RPMI7951 (cell line): ENCODE data around the gene ZXDC. TPM values are rescaled to one million over a fixed set of nuclear protein-coding genes. Genes with fewer than 3 reads are reported as not detected.

Experiments
- DNase-seq: peaks from one replicate; pipeline ENCODE4 v3.0.0-alpha.2; 2012; ENCODE audit warnings: low read depth
- total RNA-seq: library from RNA; depleted of rRNA; stranded (reverse); fragments of >200 nt; shearing (Covaris generic); gene quantifications from 2 replicates; pipeline ENCODE4 v1.2.3, GENCODE V29; 2014

The ZXDC gene
- total RNA-seq, 1 experiment from 2014 or later: 12.4 TPM

DNA sequence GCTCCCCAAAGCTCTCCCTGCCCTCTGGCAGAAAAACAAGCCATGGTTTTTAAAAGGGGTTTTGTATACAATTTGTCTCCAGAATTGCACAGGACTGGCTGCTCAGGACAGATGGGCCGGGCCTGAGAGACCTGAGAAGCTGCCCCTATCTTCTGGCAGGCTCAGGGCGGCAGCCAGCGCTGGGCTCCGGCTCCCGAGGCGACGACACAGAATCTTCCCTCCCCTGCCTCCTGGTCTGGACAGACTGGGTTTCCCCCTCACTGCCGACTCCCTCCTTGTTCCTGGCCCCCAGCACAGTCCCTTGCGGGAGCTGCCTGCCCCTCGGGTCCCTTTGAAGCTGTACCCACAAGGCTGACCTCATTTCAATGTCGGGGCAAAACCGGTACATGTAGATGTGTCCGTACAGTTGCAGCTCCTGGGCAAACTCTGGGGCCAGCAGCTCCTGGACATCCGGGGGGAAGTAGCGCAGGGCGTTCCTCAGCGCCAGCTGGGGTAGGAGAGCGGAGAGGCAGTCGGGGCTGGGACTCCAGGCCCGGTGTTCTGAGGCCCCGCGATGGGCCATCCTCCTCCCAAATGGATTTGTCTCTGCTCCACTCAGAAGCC is 34.7 kb upstream of the ZXDC start:
- DNase-seq: no peak

DNA sequence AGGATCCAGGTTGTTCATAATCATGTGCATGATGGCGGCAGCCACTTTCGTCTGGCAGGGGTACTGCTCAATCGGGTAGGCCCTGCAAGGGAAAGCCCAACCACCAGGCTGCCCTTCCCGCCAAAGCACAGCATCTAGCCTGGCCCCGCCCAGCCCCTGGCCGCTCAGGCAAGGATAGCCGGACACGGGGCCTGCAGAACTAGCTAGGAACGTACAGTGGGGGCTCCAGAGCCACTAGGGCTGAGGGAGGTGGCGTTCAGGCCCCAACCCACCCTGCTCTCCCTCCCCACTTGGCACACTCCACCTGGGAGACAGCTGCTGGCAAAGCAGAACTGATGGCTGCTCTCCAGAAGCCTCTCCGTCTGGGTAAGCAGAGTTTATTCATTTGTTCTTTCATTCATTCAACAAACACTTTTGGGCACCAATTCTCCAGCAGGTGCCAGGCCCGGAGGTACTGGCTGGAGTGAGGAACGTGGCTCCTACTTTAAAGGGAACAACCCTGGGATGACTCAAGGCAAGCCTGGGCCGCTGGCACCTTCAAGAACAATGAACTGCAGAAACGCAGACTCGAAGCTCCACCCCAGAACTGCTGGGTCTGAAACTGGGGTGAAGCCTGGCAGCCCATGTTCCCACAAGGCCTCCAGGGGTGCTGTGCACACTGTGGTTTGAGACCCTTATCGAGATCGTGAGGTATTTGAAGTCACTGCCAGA is 34.1 kb upstream of the ZXDC start:
- peak; percentile 15 for DNase-seq

DNA sequence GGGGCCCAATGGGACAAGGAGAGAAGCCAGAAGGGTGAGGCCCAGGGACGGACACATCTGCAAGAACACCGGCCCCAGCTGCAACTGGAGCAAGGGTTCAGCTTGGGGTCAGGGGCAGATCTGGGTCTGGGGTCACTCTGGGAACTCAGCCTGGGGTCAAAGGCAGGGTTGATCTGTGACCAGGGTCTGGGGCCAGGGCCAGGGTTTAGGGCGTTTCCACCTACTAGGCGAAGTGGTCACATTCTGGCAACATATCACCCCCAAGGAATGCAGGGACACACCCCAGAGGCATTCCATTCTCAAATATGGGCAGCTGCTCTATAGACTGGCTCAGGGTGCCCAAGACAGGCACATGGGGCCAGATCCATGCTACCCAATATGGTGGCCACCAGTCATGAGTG is 32.9 kb upstream of the ZXDC start:
- peak; percentile 51 for DNase-seq

DNA sequence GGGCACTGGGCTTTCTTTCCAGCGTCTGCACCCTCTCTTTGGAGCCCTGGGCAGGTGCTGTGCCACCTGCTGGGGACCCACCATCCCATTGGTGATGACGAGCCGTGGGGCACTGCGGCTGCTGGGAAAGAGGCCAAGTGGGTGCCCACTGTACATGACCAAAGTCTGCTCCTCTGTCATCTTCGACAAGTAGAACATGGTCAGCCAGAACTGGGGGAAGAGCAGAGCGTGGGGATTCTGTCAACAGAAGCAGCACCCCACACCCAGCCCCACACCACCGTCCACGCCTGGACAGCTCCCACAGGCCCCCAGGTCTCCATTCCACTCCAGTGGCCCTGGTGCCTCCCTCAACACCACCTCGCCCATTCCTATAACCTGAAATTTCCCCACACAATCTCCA is 32.2 kb upstream of the ZXDC start:
- no peak for DNase-seq

DNA sequence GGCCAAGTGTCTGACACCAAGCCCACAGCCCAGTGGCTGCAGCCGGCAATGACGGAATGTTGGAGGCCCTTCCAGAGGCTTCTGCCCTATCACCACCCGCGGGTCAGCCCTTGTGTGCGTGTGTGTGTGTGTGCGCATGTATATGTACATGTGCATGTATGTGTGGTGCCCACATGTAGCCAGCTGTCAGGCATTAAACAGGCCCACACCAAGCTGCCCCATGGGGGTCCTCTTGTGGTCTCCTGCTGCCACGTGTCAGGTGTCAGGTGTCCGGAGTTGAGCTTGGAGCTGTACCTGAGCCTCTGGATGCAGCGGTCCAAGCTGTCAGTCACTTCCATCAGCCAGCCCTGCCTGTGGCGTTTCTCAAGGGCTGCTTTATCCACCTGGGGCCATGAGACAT is 28.0 kb upstream of the ZXDC start:
- no peak for DNase-seq

DNA sequence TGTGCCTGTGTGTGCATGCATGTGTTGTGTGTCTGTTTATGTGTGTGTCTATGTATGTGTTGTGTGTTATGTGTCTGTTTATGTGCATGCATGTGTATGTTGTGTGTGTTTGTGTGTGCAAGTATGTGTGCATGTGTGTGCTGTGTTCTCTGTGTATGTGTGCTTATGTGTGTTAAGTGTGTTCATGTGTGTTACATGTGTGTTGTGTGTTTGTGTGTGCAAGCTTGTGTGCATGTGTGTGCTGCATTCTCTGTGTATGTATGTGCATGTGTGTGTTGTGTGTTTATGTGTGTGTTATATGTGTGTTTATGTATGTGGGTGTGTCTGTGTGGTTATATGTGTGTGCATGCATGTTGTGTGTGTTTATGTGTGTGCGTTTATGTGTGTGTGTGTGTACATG is 27.0 kb upstream of the ZXDC start:
- DNase-seq: no peak

DNA sequence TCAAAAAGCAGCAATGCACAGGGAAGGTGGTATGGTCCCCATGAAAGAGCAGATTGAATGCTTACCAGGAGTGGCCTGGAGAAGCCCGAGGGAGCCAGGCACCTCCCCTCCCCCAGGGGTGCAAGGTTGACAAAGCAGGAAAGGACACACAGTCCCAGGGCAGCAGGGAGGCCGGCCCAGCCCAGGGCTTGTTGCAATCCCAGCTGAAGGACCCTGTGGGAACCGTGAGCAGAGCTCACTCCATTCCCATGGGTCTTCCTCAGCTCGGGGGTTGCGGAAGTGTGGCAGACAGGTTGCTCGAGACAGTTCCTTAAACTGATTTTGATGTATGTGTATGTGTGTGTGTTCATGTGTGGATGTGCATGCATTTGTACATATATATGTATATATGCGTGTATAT is 26.0 kb upstream of the ZXDC start:
- DNase-seq: no peak

DNA sequence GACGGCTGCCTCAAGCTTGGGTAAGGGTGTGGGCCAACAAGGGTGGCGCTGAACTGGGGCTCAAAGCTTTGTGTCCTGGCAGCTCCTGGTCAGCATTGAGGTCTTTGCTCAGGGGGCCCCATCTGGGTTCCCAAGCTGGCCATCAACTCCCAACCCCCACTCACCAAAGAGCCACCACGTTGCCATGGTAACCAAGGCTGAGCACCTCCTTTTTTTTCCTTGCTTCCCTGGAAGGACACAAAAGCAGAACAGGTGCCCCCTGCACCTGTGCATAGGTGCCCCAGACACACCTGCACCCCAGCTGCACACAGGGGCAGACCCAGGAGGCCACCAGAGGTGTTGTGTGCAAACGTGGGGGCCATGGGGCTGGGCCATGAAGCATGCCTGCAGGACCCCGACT is 25.4 kb upstream of the ZXDC start:
- no peak for DNase-seq

DNA sequence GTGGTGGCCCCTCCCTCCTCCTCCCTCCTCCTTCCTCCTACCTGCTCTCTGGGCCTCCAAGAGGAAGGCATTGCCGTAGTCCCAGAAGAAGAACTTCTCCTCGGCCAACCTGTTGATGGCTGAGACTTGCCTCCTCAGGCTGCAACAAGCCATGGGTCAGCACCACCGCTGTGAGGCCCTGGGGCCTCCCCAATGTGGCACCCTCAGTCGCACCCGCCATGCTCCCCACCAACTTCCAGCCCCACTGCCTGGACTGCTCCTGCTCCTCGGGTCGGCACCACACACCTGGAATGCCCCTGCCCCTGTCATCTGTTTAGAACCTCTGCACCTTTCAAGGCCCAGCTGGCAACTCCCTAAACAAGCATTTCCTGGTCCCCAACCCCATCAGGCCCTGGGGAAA is 24.3 kb upstream of the ZXDC start:
- no peak for DNase-seq

DNA sequence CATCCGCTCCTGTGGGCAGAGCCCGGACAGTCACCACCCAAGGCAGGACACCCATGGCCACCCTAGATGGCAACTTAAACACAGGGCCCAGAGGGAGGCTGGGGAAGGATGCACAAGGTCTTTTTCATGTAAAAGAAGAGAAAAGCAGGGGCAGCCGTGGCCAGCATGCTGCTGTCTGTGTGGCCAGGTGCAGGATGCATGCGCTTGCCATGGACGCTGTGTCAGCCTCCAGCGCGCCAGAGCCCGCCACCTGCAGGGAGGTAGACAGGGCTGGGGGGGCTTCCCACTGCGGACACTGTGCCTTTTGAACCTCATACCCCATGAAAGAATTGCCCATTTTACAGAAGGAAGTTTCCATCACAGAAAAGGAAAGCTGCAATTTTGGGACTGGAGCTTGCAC is 23.7 kb upstream of the ZXDC start:
- DNase-seq: no peak

DNA sequence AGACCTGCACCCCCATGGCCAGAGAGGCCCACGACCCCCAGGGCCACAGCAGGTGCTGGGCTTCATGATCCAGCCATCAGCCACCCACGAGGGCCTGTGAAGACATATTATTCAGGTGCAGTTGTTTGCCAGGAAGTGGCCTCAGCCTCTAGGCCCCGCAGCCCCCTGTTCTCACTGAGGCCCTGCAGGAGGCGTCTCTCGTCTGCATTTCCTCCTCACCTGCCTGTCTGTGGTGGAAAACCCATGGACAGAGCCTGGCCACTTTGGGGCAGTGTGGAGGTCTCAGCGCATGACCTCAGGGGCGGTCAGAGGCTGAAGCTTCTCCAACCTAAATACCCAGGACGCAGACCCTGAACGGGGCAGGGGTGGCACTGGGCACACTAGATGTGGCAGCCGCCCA is 23.2 kb upstream of the ZXDC start:
- no peak for DNase-seq

DNA sequence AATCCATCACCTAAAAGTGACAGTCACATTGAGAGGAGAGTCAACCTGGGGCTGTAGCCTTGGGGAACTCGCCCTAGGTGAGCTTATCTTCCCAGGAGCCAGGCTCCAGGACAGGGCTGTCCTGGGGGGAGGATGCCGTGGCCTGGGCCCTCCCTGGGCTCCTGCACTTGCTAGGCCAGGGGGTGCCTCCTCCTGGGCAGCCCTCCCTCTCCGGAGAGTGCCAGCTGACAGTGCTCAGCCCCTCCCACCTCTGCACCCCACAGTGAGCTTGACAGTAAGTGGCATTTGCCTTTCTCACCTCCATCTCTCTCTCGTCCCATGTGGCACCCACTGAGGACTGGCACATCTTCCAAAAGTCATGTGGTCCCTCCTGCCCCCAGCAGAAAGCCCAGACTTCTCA is 22.8 kb upstream of the ZXDC start:
- DNase-seq: no peak

DNA sequence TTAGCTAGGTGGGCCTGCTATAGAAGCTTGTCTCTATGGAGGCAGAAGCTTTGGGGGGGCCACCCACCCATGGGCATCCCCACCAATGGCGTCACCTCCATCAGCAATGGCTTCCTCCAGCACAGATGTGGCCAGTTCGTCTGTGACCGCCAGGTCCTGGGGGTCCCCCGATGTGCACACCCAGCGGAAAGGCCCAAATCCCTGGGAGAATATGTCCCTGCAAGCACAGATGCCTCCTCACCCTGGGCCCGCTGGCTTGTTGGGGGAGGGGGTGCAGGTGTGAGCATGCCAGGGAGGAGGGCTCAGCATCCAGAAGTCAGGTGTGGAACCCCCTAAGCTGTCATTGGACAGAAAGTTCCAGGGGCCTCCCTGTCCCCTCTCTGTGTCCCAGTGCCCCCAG is 22.3 kb upstream of the ZXDC start:
- no peak for DNase-seq

DNA sequence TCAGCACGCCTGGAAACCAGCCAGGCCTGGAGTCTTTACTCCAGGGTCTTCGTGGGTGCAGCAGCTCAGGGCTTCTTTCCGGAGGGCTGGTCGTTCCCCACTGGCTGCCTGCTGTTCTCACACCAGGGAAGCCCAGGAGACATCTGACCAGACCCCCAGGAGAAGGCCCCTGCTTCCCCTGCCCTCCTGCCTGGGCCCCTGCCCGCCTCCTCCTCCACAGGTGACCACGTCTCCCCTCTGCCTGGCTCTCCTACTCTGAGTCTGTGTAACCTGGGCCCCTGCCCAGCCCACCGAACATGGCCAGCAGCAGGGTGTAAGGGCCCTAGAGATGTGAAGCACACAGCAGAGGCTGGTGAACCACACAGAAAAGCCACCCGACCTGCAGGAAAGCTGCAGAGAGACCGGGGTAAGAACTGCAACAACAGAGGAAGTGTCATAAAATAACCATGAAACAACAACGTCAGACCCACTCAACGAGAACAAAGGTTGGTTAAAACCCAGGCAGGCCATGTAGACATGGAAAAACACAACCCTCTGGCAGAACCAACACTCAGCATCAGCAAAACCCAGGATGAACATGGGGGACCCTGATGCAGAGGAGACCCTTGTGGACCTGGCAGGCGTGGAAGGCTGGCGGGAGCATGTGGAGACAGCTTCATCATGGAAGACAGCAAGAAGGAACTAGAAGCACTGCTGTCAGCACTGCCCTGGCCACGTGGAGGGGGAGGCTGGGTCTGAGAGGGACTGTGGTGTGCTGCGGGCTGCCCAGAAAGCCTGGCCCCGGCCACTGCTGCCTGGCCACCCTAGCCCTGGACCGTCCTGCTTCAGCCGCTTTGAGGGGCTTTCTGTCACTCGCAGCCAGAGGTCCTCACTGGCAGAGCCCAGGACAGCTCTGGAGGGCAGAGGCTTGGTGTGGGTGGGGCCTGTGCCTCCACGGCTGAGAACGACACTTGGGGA is 21.5 kb upstream of the ZXDC start:
- no peak for DNase-seq

DNA sequence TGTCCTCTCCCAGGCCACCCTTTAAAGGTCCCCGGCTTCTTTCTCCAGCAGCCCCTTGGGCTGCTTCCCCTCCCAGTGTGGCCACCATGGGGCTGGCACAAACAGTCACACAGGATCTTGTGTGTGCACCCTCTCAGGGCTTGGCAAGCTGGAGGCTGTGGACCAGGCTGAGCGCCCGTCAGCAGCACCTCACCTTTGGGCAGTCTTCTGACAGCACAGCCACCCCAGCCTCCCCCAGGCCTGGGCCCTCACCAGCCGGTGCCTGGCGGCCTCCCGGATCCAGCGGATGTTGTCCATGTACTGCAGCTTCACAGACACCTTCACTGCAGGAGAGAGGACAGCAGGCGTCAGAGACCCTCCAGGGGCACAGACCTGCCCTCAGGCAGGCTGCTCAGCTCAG is 20.1 kb upstream of the ZXDC start:
- no peak for DNase-seq

DNA sequence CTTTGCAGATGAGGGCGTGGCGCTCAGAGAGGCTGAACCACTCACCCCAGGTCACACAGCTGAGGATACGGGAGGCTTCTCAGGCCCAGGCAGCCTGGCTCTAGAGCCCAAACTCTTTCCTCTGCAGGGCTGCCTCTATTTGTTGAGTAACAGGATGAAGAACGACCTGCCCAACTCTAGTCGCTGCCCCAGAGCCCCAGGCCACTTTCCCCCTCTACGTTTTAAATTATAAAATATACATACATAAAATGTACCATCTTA is 19.2 kb upstream of the ZXDC start:
- DNase-seq: no peak

DNA sequence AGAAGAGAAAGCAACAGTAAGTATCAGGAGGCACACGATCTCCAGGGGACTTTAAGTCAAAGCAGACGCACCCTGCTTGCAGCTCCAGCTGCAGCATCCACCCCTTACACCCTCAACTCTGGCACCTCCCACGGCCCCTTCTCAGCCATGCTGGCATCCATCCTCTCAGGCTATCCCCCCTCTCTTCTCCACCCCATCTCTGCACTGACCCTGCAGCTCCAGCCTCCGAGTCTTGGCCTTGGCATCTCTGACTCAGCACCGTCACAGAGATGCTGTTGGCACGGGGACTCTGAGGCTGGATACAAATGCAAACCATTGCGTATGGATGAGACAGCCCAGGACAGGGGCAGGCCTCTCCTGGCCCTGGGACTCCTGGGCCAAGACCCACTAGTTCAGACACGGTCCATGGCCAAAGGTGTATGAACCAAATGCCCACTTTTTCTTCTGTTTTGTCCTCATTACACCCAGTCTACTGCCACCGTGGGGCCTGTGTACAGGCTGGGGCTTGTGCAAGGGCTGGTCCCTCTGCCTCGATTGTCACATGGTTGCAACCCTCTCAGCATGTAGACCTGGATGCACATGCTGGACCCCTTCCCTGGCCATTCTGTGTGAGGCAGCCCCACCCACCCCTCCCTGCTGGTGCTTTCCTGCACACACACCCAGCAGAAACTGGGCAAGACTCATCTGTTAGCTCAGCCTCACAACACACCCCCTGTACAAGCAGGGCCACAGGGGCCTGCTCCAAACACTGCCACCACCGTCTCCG is 18.7 kb upstream of the ZXDC start:
- DNase-seq: no peak

DNA sequence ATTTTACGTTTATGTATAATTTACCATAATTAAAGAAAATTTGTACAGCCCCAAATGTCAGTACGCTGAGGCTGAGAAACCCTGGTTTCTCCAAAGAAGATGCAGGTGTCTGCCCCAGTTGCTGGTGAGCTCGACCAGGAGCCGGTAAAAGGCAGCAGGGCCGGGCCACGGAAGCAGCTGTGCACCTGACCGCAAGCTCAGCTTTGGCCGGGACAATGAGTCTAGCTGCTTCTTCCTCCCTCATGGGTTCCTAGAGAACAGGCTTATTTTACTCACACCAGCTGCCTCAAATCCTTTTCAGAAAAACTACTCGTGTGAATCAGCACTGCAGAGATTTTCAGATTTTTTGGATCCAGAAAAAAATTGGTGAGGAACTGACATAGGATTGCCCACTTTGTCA is 18.0 kb upstream of the ZXDC start:
- DNase-seq: no peak

DNA sequence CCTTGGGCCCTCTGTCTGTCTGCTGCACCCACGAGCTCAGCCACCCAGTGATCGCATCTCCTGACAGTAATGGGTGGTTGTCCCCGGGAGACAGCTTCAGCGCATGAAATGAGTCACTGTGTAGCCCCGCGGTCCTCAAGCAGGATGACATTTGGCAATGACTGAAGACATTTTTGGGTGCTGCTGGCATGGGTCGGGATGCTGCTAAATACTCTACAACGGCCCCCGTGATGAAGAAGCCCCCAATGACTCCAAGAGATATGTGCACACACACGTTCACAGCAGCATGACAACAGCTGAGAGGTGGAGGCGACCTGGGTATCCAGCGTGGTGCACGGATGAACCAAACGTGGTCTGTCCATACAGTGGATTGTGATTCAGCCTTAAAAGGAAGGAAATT is 17.4 kb upstream of the ZXDC start:
- no peak for DNase-seq

DNA sequence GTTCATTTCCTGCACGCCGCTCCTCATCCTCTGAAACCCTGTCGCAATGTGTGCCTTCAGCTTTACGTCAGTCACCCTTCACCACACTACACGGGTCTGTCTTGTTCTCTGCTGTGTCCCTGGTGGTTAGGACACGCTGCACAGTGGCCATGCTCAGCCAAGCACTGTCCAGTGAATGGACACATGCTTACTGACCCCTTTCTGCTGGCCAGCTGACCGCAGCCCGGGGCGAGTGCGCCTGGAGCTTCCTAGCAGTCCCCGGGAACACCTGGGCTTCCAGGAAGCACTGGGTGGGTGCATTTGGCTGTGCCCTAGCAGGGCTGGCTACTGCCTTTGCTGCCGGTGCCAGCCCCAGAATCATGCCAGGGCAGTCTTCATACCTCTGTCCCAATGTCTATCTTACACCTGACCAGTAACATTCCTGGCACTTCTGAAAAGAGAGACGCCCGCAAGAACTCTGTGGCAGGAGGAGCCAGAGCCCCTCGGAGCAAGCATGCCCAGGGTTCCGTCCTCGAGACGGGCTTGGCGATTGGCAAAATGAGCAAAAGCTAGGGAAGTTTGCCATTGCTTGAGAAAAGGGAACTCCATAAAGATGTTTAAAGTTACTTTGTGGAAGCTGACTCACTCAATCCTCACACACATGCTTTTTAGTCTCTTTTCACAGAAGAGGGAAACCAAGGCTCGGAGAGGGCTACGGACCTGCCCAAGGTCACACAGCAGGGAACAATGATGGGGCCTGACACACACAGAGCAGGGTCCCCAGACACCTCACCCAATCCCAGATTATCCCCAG is 15.7 kb upstream of the ZXDC start:
- DNase-seq: no peak

DNA sequence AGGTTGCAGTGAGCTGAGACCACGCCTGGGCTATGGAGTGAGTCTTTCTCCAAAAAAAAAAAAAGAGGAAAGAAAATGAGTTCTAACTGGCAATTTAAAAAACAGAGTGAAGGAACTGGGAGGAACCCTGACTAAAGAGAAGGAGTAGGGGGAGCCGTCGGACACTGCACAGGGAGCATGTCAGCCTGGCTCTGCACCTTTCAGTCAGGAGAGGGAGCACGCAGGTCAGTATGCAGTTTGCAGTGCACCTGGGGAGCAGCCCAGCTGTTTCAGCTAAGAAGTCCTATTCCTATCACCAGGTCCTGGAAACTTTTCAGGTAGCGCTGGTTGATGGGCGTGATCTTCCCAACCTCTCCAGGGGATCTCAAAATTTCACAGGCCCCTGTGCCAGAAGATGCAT is 14.9 kb upstream of the ZXDC start:
- DNase-seq: no peak
